Stimulated activated CD8-positive, alpha-beta memory T cell treated with anti-CD3 and anti-CD28 coated beads, Interleukin-2, amount 100 ng/mL, for 48 hours (primary cell): ENCODE measurements around the gene GNL1.
"Not testable (repeated sequence)": the region's sequence is repeated elsewhere in the genome, so short reads cannot be mapped to it uniquely, and the experiment has no call there.

Experiments
- DNase-seq, 2 donors: peaks; one replicate each; pipeline ENCODE4 v3.0.0-alpha.2; 2020; ENCODE audit warnings: low read depth in 2 of 2

The GNL1 gene

GRCh38 chr6:30495993-30496392 is 60.3 kb downstream of the GNL1 start:
- no peak for DNase-seq

GRCh38 chr6:30495060-30495459 is 61.2 kb downstream of the GNL1 start:
- not testable (repeated sequence) for DNase-seq

- no peak for DNase-seq
These were observed 61.9 kb downstream of the GNL1 start for GRCh38 chr6:30494291-30494861.

GRCh38 chr6:30493643-30494250 is 62.5 kb downstream of the GNL1 start:
- no peak for DNase-seq

- no peak for DNase-seq
These were observed 64.0 kb downstream of the GNL1 start for GRCh38 chr6:30491991-30492952.
